HEK293T (cell line): ENCODE measurements around the gene RTP2.

Source experiments
- FOXA1 ChIP-seq: fragments of 450-650 bp; IDR thresholded peaks from 2 replicates; pipeline ENCODE4 v1.6.1; 2016; ENCODE audit warnings: mild to moderate bottlenecking
- TARDBP ChIP-seq: fragments of 450-650 bp; IDR thresholded peaks from 2 replicates; pipeline ENCODE4 v1.6.1; 2016

GRCh38 chr3:187678726-187679268 is 23.6 kb downstream of the RTP2 start:
- TF ChIP-seq TARDBP (no peak), FOXA1 (no peak)
